Thyroid gland (tissue), 4 donors: ENCODE measurements around the gene RBMS1.

ENCODE experiments used
- CTCF ChIP-seq, 6 experiments: fragments of 200-600 bp in 3 of 6; fragments of 450-650 bp in 3 of 6; sonication (generic) in 3 of 6; IDR thresholded peaks; one replicate each; pipeline ENCODE4 v1.5.1; 2016 to 2019; ENCODE audit warnings: antibody characterized with exemption in 6 of 6, mild to moderate bottlenecking in 2 of 6, inconsistent platforms in 1 of 6, moderate library complexity in 1 of 6
- POLR2A ChIP-seq, 2 donors: fragments of 450-650 bp; IDR thresholded peaks; one replicate each; pipeline ENCODE4 v1.6.1; 2017; ENCODE audit warnings: antibody characterized with exemption in 2 of 2, mild to moderate bottlenecking in 2 of 2, moderate library complexity in 1 of 2

- TF ChIP-seq CTCF (IDR thresholded peaks at IDR 0.05) = no peak
- TF ChIP-seq POLR2A (IDR thresholded peaks at IDR 0.05) = no peak
Observed at GRCh38 chr2:160375802-160376469, 117.7 kb downstream of the RBMS1 start.
